ENCODE data around the gene SORCS3. TPM values are rescaled to one million over a fixed set of nuclear protein-coding genes. Genes with fewer than 3 reads are reported as not detected.

Gene SORCS3
- total RNA-seq, 1 donor from 2014 or later: not detected

- FAIRE-seq: no peak
- DNase-seq (ENCODE audit: low read depth): no peak
- Histone ChIP-seq H3K36me3 (ENCODE audit: control insufficient read depth, insufficient read depth, low read length) (no peaks in the 10 kb centered on the region), H3K4me3 (ENCODE audit: low read depth, low read length) (no peak overlapping the region), H3K27me3 (ENCODE audit: control insufficient read depth, insufficient read depth, low read length) (no peaks in the 10 kb centered on the region)
- TF ChIP-seq CTCF (IDR thresholded peaks at IDR 0.05; ENCODE audit: insufficient read depth, low read length, severe bottlenecking): no peak
Measured at GRCh38 chr10:104659809-104660208, 18.7 kb downstream of the SORCS3 start.

- DNase-seq (ENCODE audit: low read depth) (no peak), FAIRE-seq (no peak)
- Histone ChIP-seq H3K36me3 (ENCODE audit: control insufficient read depth, insufficient read depth, low read length) (no peaks in the 10 kb centered on the region), H3K27me3 (ENCODE audit: control insufficient read depth, insufficient read depth, low read length) (no peaks in the 10 kb centered on the region), H3K4me3 (ENCODE audit: low read depth, low read length) (no peak overlapping the region)
- TF ChIP-seq CTCF (IDR thresholded peaks at IDR 0.05; ENCODE audit: insufficient read depth, low read length, severe bottlenecking): no peak
Measured at GRCh38 chr10:104663076-104663475, 22.0 kb downstream of the SORCS3 start.

GRCh38 chr10:104663563-104663962 is 22.5 kb downstream of the SORCS3 start:
- TF ChIP-seq CTCF (IDR thresholded peaks at IDR 0.05; ENCODE audit: insufficient read depth, low read length, severe bottlenecking): no peak
- no peak for DNase-seq (ENCODE audit: low read depth)
- FAIRE-seq: no peak
- H3K4me3 ChIP-seq (ENCODE audit: low read depth, low read length): no peak overlapping the region
- H3K36me3 ChIP-seq (ENCODE audit: control insufficient read depth, insufficient read depth, low read length): no peaks in the 10 kb centered on the region
- H3K27me3 ChIP-seq (ENCODE audit: control insufficient read depth, insufficient read depth, low read length): no peaks in the 10 kb centered on the region

- FAIRE-seq: no peak
- H3K27me3 ChIP-seq (ENCODE audit: control insufficient read depth, insufficient read depth, low read length): no peaks in the 10 kb centered on the region
- TF ChIP-seq CTCF (IDR thresholded peaks at IDR 0.05; ENCODE audit: insufficient read depth, low read length, severe bottlenecking): no peak
- H3K4me3 ChIP-seq (ENCODE audit: low read depth, low read length): no peak overlapping the region
- no peak for DNase-seq (ENCODE audit: low read depth)
- no peaks in the 10 kb centered on the region for H3K36me3 ChIP-seq (ENCODE audit: control insufficient read depth, insufficient read depth, low read length)
Measured at GRCh38 chr10:104664205-104664604, 23.1 kb downstream of the SORCS3 start.

- H3K36me3 ChIP-seq (ENCODE audit: control insufficient read depth, insufficient read depth, low read length): no peaks in the 10 kb centered on the region
- no peak for TF ChIP-seq CTCF (IDR thresholded peaks at IDR 0.05; ENCODE audit: insufficient read depth, low read length, severe bottlenecking)
- no peak overlapping the region for H3K4me3 ChIP-seq (ENCODE audit: low read depth, low read length)
- H3K27me3 ChIP-seq (ENCODE audit: control insufficient read depth, insufficient read depth, low read length): no peaks in the 10 kb centered on the region
- DNase-seq (ENCODE audit: low read depth) (no peak), FAIRE-seq (no peak)
Measured at GRCh38 chr10:104665174-104665573, 24.1 kb downstream of the SORCS3 start.

- no peak for DNase-seq (ENCODE audit: low read depth)
- FAIRE-seq: no peak
- H3K4me3 ChIP-seq (ENCODE audit: low read depth, low read length): no peak overlapping the region
- H3K27me3 ChIP-seq (ENCODE audit: control insufficient read depth, insufficient read depth, low read length): no peaks in the 10 kb centered on the region
- H3K36me3 ChIP-seq (ENCODE audit: control insufficient read depth, insufficient read depth, low read length): no peaks in the 10 kb centered on the region
- TF ChIP-seq CTCF (IDR thresholded peaks at IDR 0.05; ENCODE audit: insufficient read depth, low read length, severe bottlenecking): no peak
Measured at GRCh38 chr10:104666106-104666505, 25.0 kb downstream of the SORCS3 start.

Measured in bronchial epithelial cell (primary cell).